KMS-11 (cell line): ENCODE results near the gene PNLDC1.
A peak's percentile ranks its signal among the peaks of the same experiment; 100 is the strongest.

Source experiments
- H2AFZ ChIP-seq: fragments of 200-600 bp; sonication (generic); 2 replicates; pipeline ENCODE4 v1.6.1; 2016; ENCODE audit warnings: antibody characterized with exemption, mixed run types, low read depth
- H3K27ac ChIP-seq: fragments of 200-600 bp; sonication (generic); 2 replicates; pipeline ENCODE4 v1.6.1; 2016; ENCODE audit warnings: mild to moderate bottlenecking, mixed run types
- H3K27me3 ChIP-seq: fragments of 200-600 bp; sonication (generic); 2 replicates; pipeline ENCODE4 v1.6.1; 2017; ENCODE audit warnings: mild to moderate bottlenecking, low read depth, mixed run types, moderate library complexity; ENCODE audit not compliant: insufficient read depth
- H3K36me3 ChIP-seq: fragments of 200-600 bp; sonication (generic); 2 replicates; pipeline ENCODE4 v1.6.1; 2017; ENCODE audit warnings: mild to moderate bottlenecking, mixed run types; ENCODE audit not compliant: insufficient read depth
- H3K4me1 ChIP-seq: fragments of 200-600 bp; sonication (generic); 2 replicates; pipeline ENCODE4 v1.6.1; 2016; ENCODE audit warnings: mild to moderate bottlenecking, low read depth, mixed run types; ENCODE audit not compliant: poor library complexity, severe bottlenecking
- H3K4me2 ChIP-seq: fragments of 200-600 bp; sonication (generic); 2 replicates; pipeline ENCODE4 v1.7.0; 2016; ENCODE audit warnings: mild to moderate bottlenecking, mixed run types
- H3K4me3 ChIP-seq: fragments of 200-600 bp; sonication (generic); IDR thresholded peaks from 2 replicates; pipeline ENCODE4 v1.6.1; 2017; ENCODE audit warnings: low read depth, low read length, mixed read lengths; ENCODE audit not compliant: insufficient read depth
- H3K79me2 ChIP-seq: fragments of 200-600 bp; sonication (generic); 2 replicates; pipeline ENCODE4 v1.6.1; 2016; ENCODE audit warnings: low read depth, mixed run types; ENCODE audit not compliant: insufficient read depth
- H3K9ac ChIP-seq: fragments of 200-600 bp; sonication (generic); 2 replicates; pipeline ENCODE4 v1.6.1; 2016; ENCODE audit warnings: mild to moderate bottlenecking, mixed run types
- H4K20me1 ChIP-seq: fragments of 200-600 bp; sonication (generic); 2 replicates; pipeline ENCODE4 v1.6.1; 2016; ENCODE audit warnings: mild to moderate bottlenecking, mixed run types; ENCODE audit not compliant: insufficient read depth
- CTCF ChIP-seq: fragments of 200-600 bp; sonication (generic); conservative IDR thresholded peaks from 2 replicates; pipeline ENCODE4 v1.6.1; 2017; ENCODE audit warnings: low read depth, mild to moderate bottlenecking, antibody characterized with exemption, low read length, moderate library complexity, mixed read lengths

The PNLDC1 gene

GRCh38 chr6:159760602-159761057 lies 39.4 kb upstream of the PNLDC1 start:
- peaks cover 13% of the 10 kb centered on the region for H3K4me1 ChIP-seq
- no peaks in the 10 kb centered on the region for H3K27me3 ChIP-seq
- peak overlapping the region; percentile 88 for H3K4me2 ChIP-seq
- H3K36me3 ChIP-seq: no peaks in the 10 kb centered on the region
- H3K79me2 ChIP-seq: no peaks in the 10 kb centered on the region
- H3K27ac ChIP-seq: peak overlapping the region; percentile 82; the same call in 1 of the 2 replicates
- H2AFZ ChIP-seq: no peak overlapping the region
- H4K20me1 ChIP-seq: no peaks in the 10 kb centered on the region
- no peak overlapping the region for H3K4me3 ChIP-seq
- TF ChIP-seq CTCF: no peak
- no peak overlapping the region for H3K9ac ChIP-seq

- H3K4me1 ChIP-seq: peaks cover 13% of the 10 kb centered on the region
- no peaks in the 10 kb centered on the region for H3K79me2 ChIP-seq
- H4K20me1 ChIP-seq: no peaks in the 10 kb centered on the region
- no peak overlapping the region for H3K4me3 ChIP-seq
- H3K27ac ChIP-seq: peak overlapping the region; percentile 82
- H3K4me2 ChIP-seq: peak overlapping the region; percentile 88
- no peaks in the 10 kb centered on the region for H3K36me3 ChIP-seq
- TF ChIP-seq CTCF: no peak
- peak overlapping the region; percentile 95 for H2AFZ ChIP-seq
- H3K27me3 ChIP-seq: no peaks in the 10 kb centered on the region
- H3K9ac ChIP-seq: peak overlapping the region; percentile 82
Observed at GRCh38 chr6:159761129-159761872, 38.8 kb upstream of the PNLDC1 start.

- TF ChIP-seq CTCF: no peak
- no peaks in the 10 kb centered on the region for H3K79me2 ChIP-seq
- no peaks in the 10 kb centered on the region for H3K27me3 ChIP-seq
- H3K36me3 ChIP-seq: no peaks in the 10 kb centered on the region
- H3K9ac ChIP-seq: peak within 1 kb of the TSS; percentile 82
- H3K27ac ChIP-seq: peak within 1 kb of the TSS; percentile 82
- H4K20me1 ChIP-seq: no peaks in the 10 kb centered on the region
- H3K4me2 ChIP-seq: peak within 1 kb of the TSS; percentile 88
- H3K4me1 ChIP-seq: peaks cover 13% of the 10 kb centered on the region
- H2AFZ ChIP-seq: peak within 1 kb of the TSS; percentile 95
- H3K4me3 ChIP-seq: no peak within 1 kb of the TSS
Observed at GRCh38 chr6:159761873-159762680, 38.0 kb upstream of the PNLDC1 start, which contains the start of gene ACAT2. Gene ACAT2 (plus strand): TSS chr6:159762045. CDS start chr6:159762088, 43 bp downstream.

GRCh38 chr6:159762681-159763293 lies 37.3 kb upstream of the PNLDC1 start:
- no peak for TF ChIP-seq CTCF
- no peaks in the 10 kb centered on the region for H4K20me1 ChIP-seq
- peaks cover 13% of the 10 kb centered on the region for H3K4me1 ChIP-seq
- peak overlapping the region; percentile 90 for H2AFZ ChIP-seq
- no peaks in the 10 kb centered on the region for H3K36me3 ChIP-seq
- peak overlapping the region; percentile 40; the same call in 1 of the 2 replicates for H3K27ac ChIP-seq
- no peaks in the 10 kb centered on the region for H3K27me3 ChIP-seq
- peak overlapping the region; percentile 58 for H3K4me2 ChIP-seq
- no peaks in the 10 kb centered on the region for H3K79me2 ChIP-seq
- peak overlapping the region; percentile 82; the same call in 1 of the 2 replicates for H3K9ac ChIP-seq
- no peak overlapping the region for H3K4me3 ChIP-seq
